Measurements from ENCODE around the gene FRMD8.
A peak's percentile ranks its signal among the peaks of the same experiment; 100 is the strongest.

The FRMD8 gene

GRCh38 chr11:65386307-65387140 is at the start of gene FRMD8:
Gene FRMD8 (plus strand): TSS chr11:65386637. CDS start chr11:65387037, 400 bp downstream.
- DNase-seq, result peak; percentile 97

- no peak for DNase-seq
Measured at GRCh38 chr11:65338676-65339075, 47.8 kb upstream of the FRMD8 start.

- no peak for DNase-seq
Measured at GRCh38 chr11:65340226-65340625, 46.2 kb upstream of the FRMD8 start.

- peak; percentile 25 for DNase-seq
Measured at GRCh38 chr11:65341856-65342255, 44.6 kb upstream of the FRMD8 start.

GRCh38 chr11:65351511-65351910 is 34.9 kb upstream of the FRMD8 start:
- no peak for DNase-seq

- peak; percentile 30 for DNase-seq
Measured at GRCh38 chr11:65352783-65353182, 33.7 kb upstream of the FRMD8 start.

- no peak for DNase-seq
Measured at GRCh38 chr11:65353376-65353775, 33.1 kb upstream of the FRMD8 start.

GRCh38 chr11:65353900-65354264 is 32.6 kb upstream of the FRMD8 start:
- no peak for DNase-seq

- DNase-seq, result peak; percentile 96
Measured at GRCh38 chr11:65354265-65355012, 32.0 kb upstream of the FRMD8 start, which contains the start of gene TIGD3. Gene TIGD3 (plus strand): TSS chr11:65354751. CDS start chr11:65355809, 1,058 bp downstream.

GRCh38 chr11:65355013-65355775 is 31.2 kb upstream of the FRMD8 start:
- DNase-seq, result peak; percentile 45

- DNase-seq, result no peak
Measured at GRCh38 chr11:65355776-65356393, 30.6 kb upstream of the FRMD8 start.

- no peak for DNase-seq
Measured at GRCh38 chr11:65356394-65356972, 30.0 kb upstream of the FRMD8 start.

GRCh38 chr11:65357856-65358356 is 28.5 kb upstream of the FRMD8 start:
- DNase-seq, result no peak

GRCh38 chr11:65362320-65362931 is 24.0 kb upstream of the FRMD8 start:
- peak; percentile 59 for DNase-seq

GRCh38 chr11:65362966-65363365 is 23.5 kb upstream of the FRMD8 start:
- DNase-seq, result no peak

- DNase-seq, result no peak
Measured at GRCh38 chr11:65363770-65364169, 22.7 kb upstream of the FRMD8 start.

- DNase-seq, result peak; percentile 80
Measured at GRCh38 chr11:65366340-65366773, 20.1 kb upstream of the FRMD8 start.

GRCh38 chr11:65370659-65371049 is 15.8 kb upstream of the FRMD8 start:
- no peak for DNase-seq

GRCh38 chr11:65373839-65374580 is 12.4 kb upstream of the FRMD8 start:
- no peak for DNase-seq

GRCh38 chr11:65375012-65375411 is 11.4 kb upstream of the FRMD8 start:
- no peak for DNase-seq

GRCh38 chr11:65376138-65376713 is 10.2 kb upstream of the FRMD8 start:
- DNase-seq, result no peak

Data from suppressor macrophage treated with lipopolysaccharide for 4 hours (primary cell).